ENCODE measurements around the gene SINHCAF. TPM values are rescaled to one million over a fixed set of nuclear protein-coding genes. Genes with fewer than 3 reads are reported as not detected.

The SINHCAF gene
- total and polyA plus RNA-seq, 2 donors from 2014 or later, result 33.1 to 96.2 TPM

DNA sequence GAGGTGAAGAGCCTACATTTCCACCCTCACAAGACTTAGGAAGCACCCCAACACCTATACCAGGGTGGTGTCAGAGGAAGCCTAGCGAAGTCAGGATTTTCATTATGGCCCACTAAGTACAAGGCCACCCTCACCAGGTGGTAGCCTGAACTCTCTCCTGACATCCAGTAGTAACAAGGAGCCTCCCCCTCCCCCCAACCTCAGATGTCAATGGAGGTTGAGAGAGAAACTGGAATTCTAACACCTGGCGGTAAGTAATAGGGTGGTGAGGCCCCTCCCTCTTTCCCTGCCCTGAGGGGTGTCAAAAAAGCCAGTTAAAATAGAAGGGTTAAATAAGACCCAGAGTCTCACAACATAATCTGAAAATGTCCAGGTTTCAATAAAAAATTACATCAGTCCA is 37.6 kb downstream of the SINHCAF start:
- no peak for FAIRE-seq
- intact Hi-C loops (cut with DNase I), result no loop called here
- TF ChIP-seq, protein P1, sequence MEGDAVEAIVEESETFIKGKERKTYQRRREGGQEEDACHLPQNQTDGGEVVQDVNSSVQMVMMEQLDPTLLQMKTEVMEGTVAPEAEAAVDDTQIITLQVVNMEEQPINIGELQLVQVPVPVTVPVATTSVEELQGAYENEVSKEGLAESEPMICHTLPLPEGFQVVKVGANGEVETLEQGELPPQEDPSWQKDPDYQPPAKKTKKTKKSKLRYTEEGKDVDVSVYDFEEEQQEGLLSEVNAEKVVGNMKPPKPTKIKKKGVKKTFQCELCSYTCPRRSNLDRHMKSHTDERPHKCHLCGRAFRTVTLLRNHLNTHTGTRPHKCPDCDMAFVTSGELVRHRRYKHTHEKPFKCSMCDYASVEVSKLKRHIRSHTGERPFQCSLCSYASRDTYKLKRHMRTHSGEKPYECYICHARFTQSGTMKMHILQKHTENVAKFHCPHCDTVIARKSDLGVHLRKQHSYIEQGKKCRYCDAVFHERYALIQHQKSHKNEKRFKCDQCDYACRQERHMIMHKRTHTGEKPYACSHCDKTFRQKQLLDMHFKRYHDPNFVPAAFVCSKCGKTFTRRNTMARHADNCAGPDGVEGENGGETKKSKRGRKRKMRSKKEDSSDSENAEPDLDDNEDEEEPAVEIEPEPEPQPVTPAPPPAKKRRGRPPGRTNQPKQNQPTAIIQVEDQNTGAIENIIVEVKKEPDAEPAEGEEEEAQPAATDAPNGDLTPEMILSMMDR (IDR thresholded peaks at IDR 0.05; ENCODE audit: borderline replicate concordance, extremely low read depth, insufficient read depth), result no peak
- H3K27me3 ChIP-seq (ENCODE audit: control insufficient read depth, insufficient read depth, low read length), result no peaks in the 10 kb centered on the region
- H3K9ac ChIP-seq (ENCODE audit: low read length in 3 of 3), result no peak overlapping the region
- H3K36me3 ChIP-seq (ENCODE audit: control insufficient read depth in 2 of 3, insufficient read depth in 3 of 3, low read length in 3 of 3), result peaks cover 0 to 35% (median 7%) of the 10 kb centered on the region in 3 donors
- no peak overlapping the region for H3K4me3 ChIP-seq (ENCODE audit: low read length in 3 of 3)
- no peak overlapping the region for H3K27ac ChIP-seq (ENCODE audit: low read depth in 2 of 2, low read length in 2 of 2)
- H3K9me3 ChIP-seq (ENCODE audit: control insufficient read depth in 2 of 3, insufficient read depth in 1 of 3, low read length in 3 of 3), result no peaks in the 10 kb centered on the region
- H3K4me1 ChIP-seq (ENCODE audit: control insufficient read depth in 2 of 3, insufficient read depth in 2 of 3, low read depth in 1 of 3, low read length in 3 of 3), result no peaks in the 10 kb centered on the region
- no peak for DNase-seq

DNA sequence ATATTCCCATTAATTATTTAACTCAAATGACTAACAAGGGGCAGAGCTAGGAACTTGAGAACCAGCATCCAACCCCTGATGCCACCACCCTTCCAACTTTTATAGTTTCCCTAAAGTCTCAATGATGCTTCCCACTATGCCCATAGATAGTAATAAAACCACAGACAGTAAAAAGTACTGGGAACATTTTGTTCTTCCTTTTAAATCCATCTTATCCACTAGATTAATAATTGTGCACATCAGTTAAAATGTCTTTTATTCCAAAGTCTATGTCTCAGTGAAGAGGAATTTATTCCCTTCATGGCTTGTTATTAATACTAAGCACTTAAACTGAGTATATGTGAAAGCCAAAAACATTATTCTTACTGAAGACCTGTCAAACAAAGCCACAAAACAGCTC is 45.8 kb downstream of the SINHCAF start:
- DNase-seq (no peak), FAIRE-seq (no peak)
- intact Hi-C loops (cut with DNase I), result no loop called here
- TF ChIP-seq, protein P1 (IDR thresholded peaks at IDR 0.05; ENCODE audit: borderline replicate concordance, extremely low read depth, insufficient read depth), result no peak
- Histone ChIP-seq H3K9me3 (ENCODE audit: control insufficient read depth in 2 of 3, insufficient read depth in 1 of 3, low read length in 3 of 3) (no peaks in the 10 kb centered on the region), H3K4me1 (ENCODE audit: control insufficient read depth in 2 of 3, insufficient read depth in 2 of 3, low read depth in 1 of 3, low read length in 3 of 3) (no peaks in the 10 kb centered on the region), H3K27me3 (ENCODE audit: control insufficient read depth, insufficient read depth, low read length) (no peaks in the 10 kb centered on the region), H3K9ac (ENCODE audit: low read length in 3 of 3) (no peak overlapping the region), H3K27ac (ENCODE audit: low read depth in 2 of 2, low read length in 2 of 2) (no peak overlapping the region), H3K4me3 (ENCODE audit: low read length in 3 of 3) (no peak overlapping the region), H3K36me3 (ENCODE audit: control insufficient read depth in 2 of 3, insufficient read depth in 3 of 3, low read length in 3 of 3) (peaks cover 0 to 9% (median 3%) of the 10 kb centered on the region in 3 donors)

DNA sequence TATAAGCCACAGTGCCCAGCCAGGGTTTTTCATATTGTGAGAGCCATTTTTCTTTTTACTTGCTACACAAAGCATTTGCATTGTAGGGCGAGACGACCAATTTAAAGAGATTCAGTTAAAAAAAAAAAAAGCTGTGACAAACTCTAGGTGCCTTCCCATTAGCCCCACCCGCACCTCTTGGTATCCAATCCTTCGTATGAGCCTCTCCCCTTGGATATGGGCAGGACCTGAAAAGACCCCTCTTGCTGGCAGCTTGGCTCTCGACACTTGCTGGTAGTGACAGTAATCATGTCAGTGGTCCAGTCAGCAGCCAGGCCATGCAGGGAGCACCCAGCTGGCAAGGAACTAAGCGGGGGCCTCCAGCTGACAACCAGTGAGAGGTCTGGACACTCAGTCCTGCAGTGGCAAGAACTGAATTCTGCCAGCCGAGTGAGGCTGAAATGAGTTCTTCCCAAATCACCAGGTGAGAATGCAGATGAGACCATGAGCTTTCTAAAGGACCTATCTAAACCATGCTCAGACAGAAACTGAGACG is 46.5 kb downstream of the SINHCAF start:
- no peak for FAIRE-seq
- intact Hi-C loops (cut with DNase I), result no loop called here
- Histone ChIP-seq H3K4me3 (ENCODE audit: low read length in 3 of 3) (no peak overlapping the region), H3K9me3 (ENCODE audit: control insufficient read depth in 2 of 3, insufficient read depth in 1 of 3, low read length in 3 of 3) (no peaks in the 10 kb centered on the region), H3K36me3 (ENCODE audit: control insufficient read depth in 2 of 3, insufficient read depth in 3 of 3, low read length in 3 of 3) (peaks cover 0 to 4% (median under 1%) of the 10 kb centered on the region in 3 donors), H3K27me3 (ENCODE audit: control insufficient read depth, insufficient read depth, low read length) (no peaks in the 10 kb centered on the region), H3K9ac (ENCODE audit: low read length in 3 of 3) (no peak overlapping the region), H3K27ac (ENCODE audit: low read depth in 2 of 2, low read length in 2 of 2) (no peak overlapping the region), H3K4me1 (ENCODE audit: control insufficient read depth in 2 of 3, insufficient read depth in 2 of 3, low read depth in 1 of 3, low read length in 3 of 3) (no peaks in the 10 kb centered on the region)
- TF ChIP-seq, protein P1 (IDR thresholded peaks at IDR 0.05; ENCODE audit: borderline replicate concordance, extremely low read depth, insufficient read depth), result no peak
- DNase-seq, result no peak

DNA sequence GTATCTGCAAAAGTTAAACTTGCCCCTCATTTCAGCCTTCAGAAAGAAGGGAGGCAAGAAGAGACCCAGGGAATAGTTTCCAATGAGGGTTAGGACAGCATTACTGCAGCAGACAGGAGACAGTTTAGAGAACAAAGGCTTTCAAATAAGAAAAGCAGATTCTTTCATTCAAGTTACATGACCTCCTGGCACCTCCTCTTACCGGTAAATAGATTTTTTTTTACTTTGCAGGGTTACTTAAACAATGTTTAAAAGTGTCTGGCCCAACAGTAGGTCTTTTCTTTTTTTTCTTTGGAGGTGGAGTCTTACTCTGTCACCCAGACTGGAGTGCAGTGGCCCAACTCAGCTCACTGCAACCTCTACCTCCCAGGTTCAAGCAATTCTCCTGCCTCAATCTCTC is 47.1 kb downstream of the SINHCAF start:
- FAIRE-seq, result no peak
- Histone ChIP-seq H3K4me1 (ENCODE audit: control insufficient read depth in 2 of 3, insufficient read depth in 2 of 3, low read depth in 1 of 3, low read length in 3 of 3) (no peaks in the 10 kb centered on the region), H3K9ac (ENCODE audit: low read length in 3 of 3) (no peak overlapping the region), H3K36me3 (ENCODE audit: control insufficient read depth in 2 of 3, insufficient read depth in 3 of 3, low read length in 3 of 3) (peaks cover 0 to 3% (median 0%) of the 10 kb centered on the region in 3 donors), H3K9me3 (ENCODE audit: control insufficient read depth in 2 of 3, insufficient read depth in 1 of 3, low read length in 3 of 3) (no peaks in the 10 kb centered on the region), H3K27me3 (ENCODE audit: control insufficient read depth, insufficient read depth, low read length) (no peaks in the 10 kb centered on the region), H3K27ac (ENCODE audit: low read depth in 2 of 2, low read length in 2 of 2) (no peak overlapping the region), H3K4me3 (ENCODE audit: low read length in 3 of 3) (no peak overlapping the region)
- intact Hi-C loops (cut with DNase I), result no loop called here
- TF ChIP-seq, protein P1 (IDR thresholded peaks at IDR 0.05; ENCODE audit: borderline replicate concordance, extremely low read depth, insufficient read depth), result no peak
- no peak for DNase-seq
